HG02798 (cell line): ENCODE measurements around the gene TMEM9.

ENCODE experiments used
- ATAC-seq: cut with Tn5 transposase; IDR thresholded peaks from one replicate; pipeline ENCODE4 v1.9.1; 2021; ENCODE audit warnings: mild to moderate bottlenecking; ENCODE audit not compliant: unreplicated experiment, poor library complexity

The TMEM9 gene

DNA sequence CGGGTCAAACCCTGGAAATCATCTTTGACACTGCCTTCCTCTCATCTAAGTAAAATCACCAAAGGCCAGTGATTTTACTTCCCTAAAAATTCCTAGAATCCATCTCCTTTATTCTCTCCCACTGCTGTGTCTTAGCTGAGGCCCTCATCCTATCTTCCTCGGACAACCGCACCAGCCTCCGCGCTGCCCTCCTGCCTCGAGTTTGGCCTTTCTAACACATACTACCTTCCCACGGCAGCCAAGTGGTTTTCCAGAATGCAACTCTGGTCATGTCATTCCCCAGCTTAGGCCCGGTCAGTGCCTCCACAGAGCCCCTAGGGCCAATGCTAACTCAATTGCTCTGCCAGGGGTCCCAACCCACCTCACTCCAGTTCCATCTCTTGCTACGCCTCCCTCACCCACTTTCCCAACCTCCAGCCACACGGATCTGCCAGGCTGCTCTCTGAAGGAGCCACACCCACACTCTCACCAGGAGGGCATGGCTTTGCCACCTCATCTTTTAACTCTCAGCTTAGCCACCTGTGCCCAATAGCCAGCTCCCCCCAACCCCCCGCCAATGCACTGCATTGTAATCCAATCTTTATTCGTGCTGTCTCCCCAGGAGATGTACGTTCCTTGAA is 6.8 kb downstream of the TMEM9 start:
- ATAC-seq: no peak

DNA sequence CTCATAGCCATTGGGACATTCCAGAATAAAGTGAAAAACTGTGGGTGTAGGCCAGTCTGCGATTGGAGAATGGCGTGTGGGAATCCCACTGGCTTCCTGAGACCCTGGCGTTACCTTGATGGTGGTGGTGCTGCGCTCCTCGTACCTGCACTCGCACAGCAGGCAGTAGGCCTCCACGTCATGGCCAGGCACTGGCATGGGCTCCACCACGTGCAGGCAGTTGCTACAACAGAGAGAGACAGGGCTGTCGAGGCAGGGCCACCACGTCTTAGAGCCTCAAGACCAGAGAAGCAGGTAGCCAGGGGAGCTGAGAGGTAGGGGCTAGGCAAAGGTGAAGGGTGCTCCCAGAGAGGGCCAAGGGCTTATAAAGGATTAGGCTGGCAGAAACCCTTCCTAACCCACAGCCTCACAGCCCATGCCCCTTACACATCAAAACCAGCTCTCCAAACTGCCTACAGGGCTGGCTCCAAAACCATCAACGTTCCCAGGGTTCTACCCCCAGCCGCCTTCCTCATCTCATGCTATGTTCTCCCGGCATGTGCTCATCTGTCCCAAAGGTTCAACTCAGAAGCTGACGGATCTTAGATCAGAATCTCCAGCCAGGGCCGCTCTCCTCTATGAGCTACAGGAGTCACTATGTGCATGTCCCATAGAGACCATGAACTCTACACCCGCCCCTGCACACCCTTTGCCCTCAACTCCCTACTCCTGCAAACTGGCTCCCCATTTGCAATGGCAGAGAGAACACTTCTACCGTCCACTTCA is 7.5 kb downstream of the TMEM9 start:
- ATAC-seq: no peak

DNA sequence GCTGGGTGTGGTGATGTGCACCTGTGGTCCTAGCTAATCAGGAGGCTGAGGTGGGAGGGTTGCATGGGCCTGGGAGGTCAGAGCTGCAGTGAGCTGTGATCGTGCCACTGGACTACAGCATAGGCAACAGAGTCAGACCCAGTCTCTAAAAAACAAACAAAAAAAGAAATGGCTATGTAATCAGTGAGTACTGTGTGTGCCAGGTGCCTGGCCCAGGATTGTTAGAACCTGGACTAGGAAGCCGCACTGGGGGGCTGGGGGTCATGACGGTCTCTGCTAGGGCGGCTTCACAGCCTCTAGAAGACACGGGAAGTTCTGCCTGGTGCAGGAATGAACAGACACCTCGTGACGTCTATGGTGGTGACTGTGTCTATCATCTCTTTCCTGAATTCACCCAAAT is 8.5 kb downstream of the TMEM9 start:
- ATAC-seq: no peak

DNA sequence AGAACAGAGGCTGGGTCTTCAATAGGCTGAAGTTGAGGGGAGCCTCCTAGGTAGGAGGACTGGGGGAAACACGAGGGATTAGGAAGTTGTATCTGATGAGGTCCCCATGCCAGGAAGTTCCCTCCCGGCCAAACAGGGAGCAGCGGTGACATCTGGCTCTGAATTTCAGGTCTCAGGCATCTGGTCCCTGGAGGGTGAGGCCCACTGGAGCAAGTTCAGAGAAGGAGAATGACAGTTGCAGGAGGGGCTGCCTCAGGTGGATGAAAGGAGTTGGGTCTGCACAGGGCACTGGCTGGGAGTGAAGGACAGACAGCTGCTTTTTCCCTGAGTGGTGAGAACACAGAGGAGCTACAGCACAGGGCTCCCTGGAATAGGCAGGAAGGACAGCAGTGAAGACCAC is 9.1 kb downstream of the TMEM9 start:
- ATAC-seq: no peak

DNA sequence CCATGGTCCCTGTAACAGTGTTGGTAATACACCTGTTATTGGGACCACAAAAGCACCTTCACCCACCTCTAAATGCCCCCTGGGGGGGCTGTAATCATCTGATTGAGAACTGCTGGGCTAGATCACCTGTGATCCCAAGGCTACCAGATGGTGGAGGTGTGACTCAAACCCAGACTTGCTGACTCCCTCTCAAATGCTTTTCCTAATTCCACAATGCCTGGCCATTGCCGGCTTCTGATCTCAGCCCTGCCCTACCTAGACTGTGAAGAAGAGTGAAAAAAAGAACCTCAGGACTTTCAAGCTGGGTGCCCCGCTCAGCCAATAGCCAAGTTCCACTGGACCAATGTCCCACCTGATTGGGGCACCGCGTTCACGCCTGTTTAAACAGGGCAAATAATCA is 9.6 kb downstream of the TMEM9 start:
- ATAC-seq: no peak

DNA sequence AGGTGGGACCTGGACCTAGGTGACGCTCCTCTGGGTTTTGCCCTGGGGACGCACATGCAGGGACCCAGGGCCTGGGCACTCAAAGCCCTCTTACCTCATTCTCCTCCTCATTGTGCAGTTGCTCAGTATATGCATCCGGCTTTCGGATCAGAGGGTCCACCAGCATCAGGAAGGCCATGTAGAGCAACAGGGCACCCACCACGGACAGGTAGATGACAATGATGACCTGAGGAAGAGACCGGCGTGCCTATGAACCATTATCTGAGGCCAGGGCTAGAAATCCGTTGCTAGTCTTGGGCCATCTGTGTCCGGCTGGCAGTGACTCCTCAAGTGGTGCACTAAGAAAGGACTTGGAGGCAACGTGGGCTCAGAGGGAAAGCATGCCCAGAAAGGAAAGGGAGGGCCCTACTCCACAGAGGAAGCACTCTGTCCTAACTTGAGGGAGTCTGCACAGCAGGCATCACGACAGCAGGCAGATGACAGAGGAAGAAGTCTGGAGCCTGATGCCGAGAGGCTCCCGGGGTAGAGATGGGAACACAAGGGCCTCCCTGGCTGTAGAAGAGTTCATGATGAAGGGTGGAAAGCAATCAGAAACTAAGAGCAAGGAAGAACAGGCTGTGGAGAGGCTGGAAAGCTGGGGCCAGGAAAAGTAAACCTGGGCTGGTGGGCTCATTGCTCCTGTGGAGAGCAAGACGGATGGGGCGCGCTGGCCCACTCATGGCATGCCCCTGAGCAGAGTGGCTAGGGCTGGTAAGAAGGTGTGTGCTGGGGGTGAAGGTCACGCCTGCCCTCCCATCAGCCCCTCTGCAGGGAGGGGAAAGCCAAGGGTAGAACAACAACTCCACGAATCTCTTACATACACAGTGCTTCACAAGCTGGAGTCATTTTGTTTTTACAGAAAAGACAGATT is 10.3 kb downstream of the TMEM9 start:
- ATAC-seq: no peak

DNA sequence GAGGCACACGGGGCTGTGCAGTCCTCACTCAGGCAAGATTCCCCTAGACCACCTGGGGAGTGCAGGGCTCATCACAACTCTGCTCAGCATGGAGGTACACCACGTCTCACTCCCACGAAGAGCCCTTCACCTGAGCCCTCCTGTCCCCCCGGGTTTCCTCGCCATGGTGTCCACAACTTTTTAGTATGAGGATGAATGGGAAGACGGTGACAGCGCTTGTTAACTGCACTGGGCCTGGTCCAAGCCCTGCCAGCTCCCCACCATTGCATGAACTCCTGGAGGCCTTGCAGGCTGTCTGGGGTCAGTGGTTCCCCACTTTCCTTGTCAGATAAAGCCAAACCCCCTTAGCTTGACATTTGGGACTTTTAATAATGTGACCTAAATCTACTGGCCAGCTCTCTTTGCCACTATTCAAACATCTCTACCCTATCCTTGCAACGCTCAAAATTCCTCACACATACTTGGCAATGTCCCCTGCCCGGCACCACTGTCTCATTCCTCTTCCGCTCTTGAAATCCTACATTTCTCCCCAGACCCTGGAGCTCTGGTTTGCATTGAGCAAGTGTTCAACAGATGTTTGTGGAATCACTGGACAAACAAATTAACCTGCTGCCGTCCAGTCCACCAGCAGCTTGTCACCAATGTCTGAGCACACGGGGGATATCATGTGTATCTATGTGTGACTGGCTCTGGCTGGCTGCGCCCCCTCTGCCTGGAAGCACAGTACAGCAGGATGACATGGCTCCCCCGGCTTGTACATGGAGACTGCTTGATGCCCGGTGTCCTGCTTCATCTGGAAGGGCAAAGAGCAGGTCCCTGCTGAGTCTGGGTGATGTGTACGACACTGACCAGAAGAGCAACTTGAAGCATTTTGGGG is 11.2 kb downstream of the TMEM9 start:
- ATAC-seq: no peak

DNA sequence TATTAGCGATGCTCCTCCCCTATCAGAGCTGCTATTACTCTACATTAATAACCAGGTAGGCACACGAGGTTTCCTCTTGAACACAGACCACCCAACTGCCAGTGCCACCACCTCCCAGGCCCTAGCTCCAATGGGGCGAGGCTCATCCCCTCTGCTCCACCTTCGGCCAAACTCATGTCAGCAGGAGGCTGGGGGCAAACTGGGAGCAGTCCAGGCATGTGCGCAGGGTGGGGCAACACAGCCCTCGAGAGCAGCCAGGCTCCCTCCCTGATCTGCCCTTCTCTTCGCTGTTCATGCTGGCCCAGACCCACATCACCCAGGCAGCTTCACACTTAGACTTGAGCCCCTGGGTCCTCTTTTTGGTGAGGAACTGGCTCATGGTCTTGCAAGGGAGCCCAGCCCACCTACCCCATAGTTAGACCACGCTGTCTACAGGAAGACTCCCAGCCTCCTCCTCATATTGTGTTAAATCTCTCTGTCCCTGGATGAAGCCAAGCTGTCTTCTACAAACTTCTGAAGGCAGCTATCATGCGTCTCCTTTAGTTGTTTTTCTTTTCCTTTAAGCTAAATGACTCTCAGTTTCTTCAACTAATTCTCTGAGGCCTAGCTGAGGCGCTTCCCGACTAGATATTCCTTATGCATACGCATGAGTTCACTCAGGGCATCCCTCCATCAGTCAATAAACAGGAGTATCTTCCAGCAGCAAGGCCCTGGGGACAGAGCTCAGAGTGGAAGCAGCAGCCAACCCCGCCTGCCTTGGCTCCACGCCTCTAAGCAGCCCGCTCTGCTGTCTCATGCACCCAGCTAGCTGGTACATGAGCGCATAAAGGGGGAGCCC is 12.0 kb downstream of the TMEM9 start:
- ATAC-seq: no peak

DNA sequence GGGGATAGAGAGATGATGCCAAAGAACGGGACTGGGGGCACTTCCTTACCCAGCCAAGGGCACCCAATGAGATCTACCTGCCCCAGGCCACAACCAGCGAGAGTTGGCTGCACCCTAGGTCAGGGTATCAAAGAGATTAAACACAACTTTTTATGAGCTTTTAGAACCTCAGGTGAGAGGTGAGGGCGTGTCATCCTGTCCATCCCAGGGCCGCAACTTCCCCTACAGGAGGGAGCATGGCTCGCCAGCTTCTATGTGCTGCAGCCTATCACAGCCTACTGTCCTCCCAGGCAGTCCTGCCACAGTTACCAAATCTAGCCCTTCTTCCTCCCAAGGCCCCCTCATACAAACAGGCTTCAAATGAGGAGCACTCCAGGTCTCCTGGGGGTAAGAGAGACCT is 12.9 kb downstream of the TMEM9 start:
- no peak for ATAC-seq

DNA sequence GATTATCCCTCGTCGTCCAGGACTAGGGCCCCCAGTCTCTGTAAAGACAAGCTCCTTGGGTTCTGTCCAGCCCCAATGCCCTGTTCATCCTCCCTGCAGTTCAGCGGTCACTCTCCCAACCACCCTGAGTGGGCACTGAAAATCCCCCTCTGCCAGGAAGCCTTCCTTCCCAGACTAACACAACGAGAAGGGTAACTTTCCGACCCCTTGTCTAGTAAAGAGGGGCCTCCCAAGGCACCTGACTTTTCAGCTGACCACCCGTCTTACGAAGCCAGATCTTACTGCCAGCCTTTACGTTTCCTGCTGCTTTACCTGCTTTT is 13.4 kb downstream of the TMEM9 start:
- no peak for ATAC-seq

DNA sequence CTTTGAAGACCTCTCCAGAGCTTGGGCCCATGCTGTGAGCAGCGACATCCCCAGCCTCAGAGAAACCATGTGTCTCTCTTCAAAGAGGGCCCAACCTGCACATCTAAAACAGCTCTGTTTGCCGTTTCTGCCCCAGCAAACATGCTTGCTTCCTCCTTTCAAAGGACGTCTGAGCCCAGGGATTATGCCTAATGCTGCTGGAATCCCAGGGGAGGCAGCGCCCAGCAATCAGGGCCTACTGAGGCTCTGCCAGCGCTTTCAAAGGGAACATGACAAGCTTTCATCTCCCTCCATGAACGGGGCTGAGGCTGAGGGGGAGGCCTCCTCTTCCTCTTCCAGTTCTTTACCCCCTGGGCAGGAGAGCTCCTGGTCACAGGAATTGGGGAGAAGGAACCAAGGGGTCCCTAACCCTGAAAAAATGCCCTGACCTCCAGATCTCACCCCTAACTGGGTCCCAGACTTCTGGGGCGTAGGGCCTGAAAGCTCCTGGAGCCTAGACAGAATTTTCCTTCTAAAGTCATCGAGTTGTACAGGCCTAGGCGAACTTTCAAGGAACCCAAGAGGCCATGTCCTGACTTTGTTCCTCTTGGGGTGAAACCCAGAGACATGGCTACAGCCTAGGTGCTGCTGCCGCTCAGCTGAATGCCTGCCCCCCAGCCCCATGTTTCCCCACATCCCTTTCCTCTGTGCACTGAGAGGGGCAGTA is 13.9 kb downstream of the TMEM9 start:
- ATAC-seq: no peak

DNA sequence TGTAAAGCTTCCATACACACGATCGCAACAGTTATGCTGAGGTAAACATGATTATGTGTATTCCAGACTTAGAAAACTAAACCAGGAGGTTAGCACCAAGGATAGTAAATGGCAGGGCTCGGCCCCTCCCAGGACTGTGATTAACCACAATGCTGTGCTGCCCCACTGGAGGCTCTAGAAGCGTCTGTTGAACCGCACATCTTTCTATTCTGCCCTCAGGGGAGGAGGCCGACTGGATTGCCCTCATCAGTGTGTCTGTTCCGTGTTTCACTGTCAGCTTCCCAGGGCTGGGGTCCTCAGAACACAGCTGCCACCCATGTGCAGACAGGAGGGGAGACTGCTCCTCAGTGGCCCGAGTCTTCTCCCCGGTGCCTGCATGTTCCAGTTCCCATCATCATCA is 14.5 kb downstream of the TMEM9 start:
- ATAC-seq: no peak

DNA sequence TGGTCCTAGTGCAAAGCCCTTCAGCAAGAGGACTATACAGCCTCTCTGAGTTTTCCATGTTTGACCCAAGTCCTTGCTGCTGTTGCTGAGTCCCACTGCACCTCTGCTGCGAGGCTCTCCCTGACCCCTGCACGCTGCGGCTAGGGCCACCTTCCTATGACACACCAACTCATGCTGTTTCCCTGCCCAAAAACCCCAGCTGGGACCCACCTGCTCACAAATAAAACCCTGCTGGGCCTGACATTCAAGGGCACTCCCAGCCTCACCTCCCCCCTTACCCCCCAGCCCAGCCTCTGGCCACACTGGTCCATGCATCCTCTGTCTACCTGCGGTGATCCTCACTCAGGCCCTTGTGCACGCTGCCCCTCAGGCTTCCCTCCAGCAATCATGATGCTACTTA is 15.0 kb downstream of the TMEM9 start:
- ATAC-seq: no peak

DNA sequence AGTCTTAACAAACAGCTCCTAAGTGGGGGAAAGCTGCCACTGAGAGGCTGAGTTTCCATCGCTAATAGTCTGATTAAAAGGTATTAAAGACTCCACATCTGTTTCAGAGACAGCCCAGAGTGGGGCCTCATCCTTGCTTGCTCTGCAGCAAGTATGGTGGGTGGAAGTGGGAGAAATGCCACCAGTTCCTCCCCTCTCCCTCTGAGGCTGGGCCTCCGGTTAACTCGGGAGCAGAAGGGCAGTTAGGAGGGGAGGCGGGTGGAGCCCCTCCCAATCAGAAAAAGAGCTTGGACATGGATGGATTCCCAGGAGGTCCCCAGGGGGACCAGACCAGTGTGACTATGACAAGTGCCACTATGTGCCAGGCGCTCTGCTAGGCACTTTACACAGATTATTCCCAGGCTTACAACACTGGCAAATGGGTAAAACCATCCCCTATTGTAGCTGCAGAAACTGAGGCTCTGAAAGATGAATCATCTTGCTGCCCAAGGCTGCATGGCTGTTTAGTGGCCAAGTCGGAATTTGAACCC is 15.9 kb downstream of the TMEM9 start:
- ATAC-seq: no peak

DNA sequence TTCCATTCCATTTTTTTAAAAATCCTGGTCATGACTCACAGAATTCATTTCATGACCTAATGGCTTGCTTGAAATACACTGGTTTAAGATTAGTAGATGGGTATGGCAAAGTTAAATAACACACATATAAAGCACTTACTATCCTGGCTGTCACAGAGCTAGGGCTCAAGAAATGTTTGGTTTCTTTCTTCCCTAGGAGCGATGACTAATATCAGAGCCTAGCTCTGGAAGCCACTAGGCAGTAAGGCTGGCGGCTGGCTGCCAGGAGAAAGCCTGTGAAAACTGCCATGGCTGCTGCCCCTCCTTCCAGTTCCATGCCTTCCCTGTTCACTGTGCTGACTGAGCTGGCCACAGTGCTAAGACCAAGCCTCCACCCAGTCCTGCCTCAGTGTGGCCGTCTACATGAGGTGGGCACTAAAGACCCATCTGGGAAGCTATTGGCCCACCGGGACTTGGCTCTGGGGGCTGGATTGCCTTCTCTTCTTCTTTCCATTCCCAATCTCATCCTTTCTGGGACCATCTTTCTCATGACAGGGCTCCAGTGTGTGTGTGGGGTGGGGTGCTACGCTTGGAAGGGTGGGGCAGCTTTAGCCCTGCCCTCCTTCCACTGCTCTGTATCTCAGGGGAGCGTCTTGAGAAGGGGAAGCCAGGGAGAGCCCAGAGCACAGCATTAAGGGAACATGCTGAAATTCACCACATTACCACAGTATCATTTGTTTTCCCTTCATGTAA is 16.5 kb downstream of the TMEM9 start:
- ATAC-seq: no peak

DNA sequence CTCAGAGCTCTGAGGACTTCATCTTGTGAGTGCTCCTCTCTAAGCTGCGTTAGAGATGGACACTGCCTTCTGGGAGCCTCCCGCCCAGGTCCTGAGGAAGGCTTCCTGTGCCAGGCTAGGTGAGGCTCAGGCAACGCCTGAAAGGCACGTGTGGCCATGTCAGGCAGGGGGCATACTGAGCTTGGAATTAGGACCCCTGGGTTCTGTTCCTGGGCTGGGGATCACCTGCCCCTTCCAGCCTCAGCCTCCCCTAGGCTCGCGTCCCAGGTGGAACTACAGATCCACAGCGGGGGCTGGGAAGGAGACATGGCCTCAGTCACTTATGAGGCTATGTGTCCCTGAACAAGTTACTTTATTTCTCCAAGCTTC is 17.3 kb downstream of the TMEM9 start:
- no peak for ATAC-seq

DNA sequence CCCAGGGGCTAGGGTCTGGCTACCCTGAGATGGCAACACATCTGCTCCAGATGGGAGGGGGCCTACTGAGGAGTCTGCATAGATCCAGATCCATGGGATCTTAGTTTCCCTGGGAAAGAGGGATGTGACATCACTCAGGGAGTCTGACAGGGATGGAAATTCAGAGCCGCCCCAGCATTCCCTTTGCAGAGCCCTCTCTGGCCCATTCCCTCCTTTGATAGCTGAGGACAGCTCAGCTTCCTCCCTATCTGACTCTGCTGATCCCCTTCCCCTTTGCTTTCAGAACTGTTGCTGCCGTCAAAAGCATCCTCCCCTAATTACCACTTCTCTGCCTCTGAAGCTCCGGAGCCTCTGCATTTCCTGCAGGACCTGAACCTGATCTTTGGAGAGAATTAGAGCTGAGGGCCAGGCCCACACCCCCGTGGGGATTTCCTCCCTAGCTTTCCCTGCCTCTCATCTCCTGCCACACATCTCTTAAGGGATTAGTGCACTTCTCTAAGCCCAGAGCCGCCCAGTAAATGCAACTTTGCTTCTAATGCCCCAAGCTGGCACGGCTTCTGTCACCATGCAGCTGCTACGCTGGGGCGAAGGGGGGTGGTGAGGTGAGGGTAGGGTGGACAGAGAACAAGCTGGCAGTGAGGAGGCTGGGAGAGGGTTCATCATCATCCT is 17.8 kb downstream of the TMEM9 start:
- no peak for ATAC-seq

DNA sequence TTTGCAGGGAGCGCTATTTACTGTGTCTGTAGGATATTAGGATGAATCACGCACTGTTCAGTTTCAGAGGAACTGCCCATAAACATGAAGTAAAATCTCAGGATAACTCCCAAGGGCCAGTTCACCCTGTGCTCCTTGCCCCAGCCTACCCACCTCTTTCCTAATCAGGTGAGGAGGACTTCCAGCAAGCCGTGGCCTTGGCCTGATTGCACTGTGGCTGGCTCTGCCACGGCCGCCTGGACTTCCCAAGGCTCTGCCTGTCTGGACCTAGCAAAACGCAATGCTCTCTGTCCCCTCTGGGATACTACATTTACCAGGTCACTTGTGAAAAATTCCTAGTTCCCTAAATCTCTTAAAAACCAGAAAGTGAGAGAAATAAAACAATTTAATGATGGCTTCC is 19.9 kb downstream of the TMEM9 start:
- ATAC-seq: no peak
